UCSD-AML1 (cell line): ENCODE data around the gene LENG8.
"Not testable (repeated sequence)": the region's sequence is repeated elsewhere in the genome, so short reads cannot be mapped to it uniquely, and the experiment has no call there.

Experiments
- DNase-seq: peaks from one replicate; lab custom pipeline; 2025; ENCODE audit not compliant: unreplicated experiment; lab: John Stamatoyannopoulos, UW

The LENG8 gene

DNA sequence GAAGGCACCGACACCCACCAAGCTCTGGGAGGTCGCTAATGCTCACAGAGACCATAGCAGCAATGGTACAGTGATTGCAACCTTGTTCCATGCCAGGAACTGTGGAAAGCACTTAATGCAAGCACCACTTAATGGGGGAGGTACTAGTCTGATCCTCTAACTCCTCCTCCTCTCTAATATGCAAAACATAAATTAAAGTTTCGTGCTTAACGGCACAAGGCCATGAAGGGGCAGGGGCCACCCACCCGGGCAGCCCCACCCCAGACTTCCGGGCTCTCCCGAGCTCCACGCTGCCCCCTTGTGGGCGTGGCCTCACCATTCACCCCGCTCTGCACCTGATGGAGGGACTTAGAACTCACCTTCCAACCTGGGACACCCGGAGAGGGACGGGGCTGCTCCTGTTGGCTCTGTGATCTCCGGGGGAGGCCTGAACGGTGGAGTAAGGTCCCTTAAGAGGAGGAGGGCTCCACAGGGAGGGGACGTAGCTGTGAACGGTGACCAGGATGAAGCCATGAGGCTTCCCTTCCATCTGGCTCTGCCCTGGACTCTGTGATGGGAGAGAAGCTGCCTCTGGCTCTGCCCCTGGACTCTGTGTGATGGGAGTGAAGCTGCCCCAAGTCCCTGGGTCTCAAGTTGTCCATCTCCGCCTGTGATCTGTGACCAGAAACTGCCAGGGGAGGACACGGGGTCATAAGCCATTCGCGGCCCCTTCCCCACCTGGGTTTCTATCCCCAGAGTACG is 60.4 kb downstream of the LENG8 start:
- not testable (repeated sequence) for DNase-seq
